Suprapubic skin (tissue), 2 donors: ENCODE measurements around the gene PLXDC1.

Source experiments
- EP300 ChIP-seq: sonication (generic); formaldehyde crosslinking; IDR thresholded peaks from one replicate; pipeline ENCODE4 v1.6.1; 2017; ENCODE audit warnings: antibody characterized with exemption
- POLR2A ChIP-seq, 2 donors: fragments of 450-650 bp; IDR thresholded peaks; one replicate each; pipeline ENCODE4 v1.6.1; 2017; ENCODE audit warnings: antibody characterized with exemption in 2 of 2, mild to moderate bottlenecking in 2 of 2, moderate library complexity in 2 of 2

GRCh38 chr17:39116224-39116623 is 35.2 kb downstream of the PLXDC1 start:
- TF ChIP-seq EP300, result no peak
- no peak for TF ChIP-seq POLR2A (IDR thresholded peaks at IDR 0.05)
